ENCODE measurements around the gene DEPDC4. TPM values are rescaled to one million over a fixed set of nuclear protein-coding genes. Genes with fewer than 3 reads are reported as not detected.
"Not testable (repeated sequence)": the region's sequence is repeated elsewhere in the genome, so short reads cannot be mapped to it uniquely, and the experiment has no call there.

DEPDC4 gene
- total RNA-seq, 1 experiment from 2014 or later, result 2.0 TPM

DNA sequence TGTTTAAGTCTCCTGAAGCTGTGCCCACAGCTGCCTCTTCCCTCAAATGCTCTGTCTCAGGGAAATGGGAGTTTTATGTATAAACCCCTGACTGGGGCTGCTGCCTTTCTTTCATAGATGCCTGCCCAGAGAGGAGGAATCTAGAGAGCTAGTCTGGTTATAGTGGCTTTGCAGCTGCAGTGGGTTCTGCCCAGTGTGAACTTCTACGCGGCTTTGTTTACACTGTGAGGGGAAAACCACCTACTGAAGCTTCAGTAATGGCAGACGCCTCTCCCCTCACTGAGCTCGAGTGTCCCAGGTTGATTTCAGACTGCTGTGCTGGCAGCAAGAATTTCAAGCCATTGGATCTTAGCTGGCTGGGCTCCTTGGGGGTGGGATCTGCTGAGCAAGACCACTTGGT lies 37.0 kb upstream of the DEPDC4 start:
- POLR2A ChIA-PET (ENCODE audit: unreplicated experiment), result no interaction called here
- no TSS peak for BruUV-seq (replicated peaks)
- ATAC-seq, result no peak
- Histone ChIP-seq H4K20me1 (ENCODE audit: low read length) (no peaks in the 10 kb centered on the region), H3F3A (ENCODE audit: low read length, unreplicated experiment) (no peaks in the 10 kb centered on the region), H3K4me3 (ENCODE audit: low read length) (no peak overlapping the region), H3K27me3 (ENCODE audit: low read length) (no peaks in the 10 kb centered on the region), H3K27ac (ENCODE audit: low read length) (no peak overlapping the region), H3K79me2 (ENCODE audit: low read length) (no peaks in the 10 kb centered on the region), H3K9me3 (ENCODE audit: low read length) (no peaks in the 10 kb centered on the region), H3K9ac (ENCODE audit: low read length) (no peak overlapping the region), H3K4me2 (ENCODE audit: low read length) (no peak overlapping the region), H2AFZ (ENCODE audit: low read length) (no peak overlapping the region), H3K4me1 (ENCODE audit: insufficient read depth, low read length) (no peaks in the 10 kb centered on the region), H3K36me3 (ENCODE audit: low read depth, low read length) (peaks cover 19% of the 10 kb centered on the region), H3K9me2 (replicated peaks; ENCODE audit: low read length) (no peaks in the 10 kb centered on the region)
- no peak for DNase-seq
- CTCF ChIA-PET, result no interaction called here
- TF ChIP-seq EZH2phosphoT487 (IDR thresholded peaks at IDR 0.05; ENCODE audit: borderline replicate concordance, low read length), result no peak
- intact Hi-C loops (cut with micrococcal nuclease), result no loop called here

DNA sequence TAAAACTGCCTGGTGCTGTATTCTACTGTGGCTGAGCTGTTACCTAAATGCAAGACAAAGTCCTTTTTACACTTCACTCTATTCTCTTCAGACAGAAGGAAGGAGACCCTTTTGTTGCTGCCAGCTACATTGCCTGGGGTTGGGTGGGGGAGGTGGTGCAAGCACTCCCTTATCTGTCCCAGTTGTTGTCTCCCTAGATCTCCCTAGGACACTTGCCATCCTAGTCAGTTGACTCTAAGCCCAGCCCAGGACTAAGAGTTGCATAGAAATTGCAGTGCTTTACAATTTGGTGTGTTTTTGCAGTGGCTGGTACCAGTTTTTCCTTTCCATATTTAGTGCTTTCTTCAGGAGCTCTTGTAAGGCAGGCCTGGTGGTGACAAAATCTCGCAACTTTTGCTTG lies 35.2 kb upstream of the DEPDC4 start:
- Histone ChIP-seq H3K36me3 (ENCODE audit: low read depth, low read length) (peaks cover 28% of the 10 kb centered on the region), H3K4me3 (ENCODE audit: low read length) (no peak overlapping the region), H2AFZ (ENCODE audit: low read length) (no peak overlapping the region), H3K4me1 (ENCODE audit: insufficient read depth, low read length) (no peaks in the 10 kb centered on the region), H3K79me2 (ENCODE audit: low read length) (no peaks in the 10 kb centered on the region), H3K4me2 (ENCODE audit: low read length) (no peak overlapping the region), H3K9ac (ENCODE audit: low read length) (no peak overlapping the region), H3F3A (ENCODE audit: low read length, unreplicated experiment) (no peaks in the 10 kb centered on the region), H3K27me3 (ENCODE audit: low read length) (no peaks in the 10 kb centered on the region), H3K27ac (ENCODE audit: low read length) (no peak overlapping the region), H3K9me3 (ENCODE audit: low read length) (no peaks in the 10 kb centered on the region), H4K20me1 (ENCODE audit: low read length) (no peaks in the 10 kb centered on the region), H3K9me2 (replicated peaks; ENCODE audit: low read length) (no peaks in the 10 kb centered on the region)
- POLR2A ChIA-PET (ENCODE audit: unreplicated experiment), result no interaction called here
- no TSS peak for BruUV-seq (replicated peaks)
- TF ChIP-seq EZH2 (IDR thresholded peaks at IDR 0.05; ENCODE audit: low read length, unreplicated experiment), result no peak
- TF ChIP-seq, protein P1, sequence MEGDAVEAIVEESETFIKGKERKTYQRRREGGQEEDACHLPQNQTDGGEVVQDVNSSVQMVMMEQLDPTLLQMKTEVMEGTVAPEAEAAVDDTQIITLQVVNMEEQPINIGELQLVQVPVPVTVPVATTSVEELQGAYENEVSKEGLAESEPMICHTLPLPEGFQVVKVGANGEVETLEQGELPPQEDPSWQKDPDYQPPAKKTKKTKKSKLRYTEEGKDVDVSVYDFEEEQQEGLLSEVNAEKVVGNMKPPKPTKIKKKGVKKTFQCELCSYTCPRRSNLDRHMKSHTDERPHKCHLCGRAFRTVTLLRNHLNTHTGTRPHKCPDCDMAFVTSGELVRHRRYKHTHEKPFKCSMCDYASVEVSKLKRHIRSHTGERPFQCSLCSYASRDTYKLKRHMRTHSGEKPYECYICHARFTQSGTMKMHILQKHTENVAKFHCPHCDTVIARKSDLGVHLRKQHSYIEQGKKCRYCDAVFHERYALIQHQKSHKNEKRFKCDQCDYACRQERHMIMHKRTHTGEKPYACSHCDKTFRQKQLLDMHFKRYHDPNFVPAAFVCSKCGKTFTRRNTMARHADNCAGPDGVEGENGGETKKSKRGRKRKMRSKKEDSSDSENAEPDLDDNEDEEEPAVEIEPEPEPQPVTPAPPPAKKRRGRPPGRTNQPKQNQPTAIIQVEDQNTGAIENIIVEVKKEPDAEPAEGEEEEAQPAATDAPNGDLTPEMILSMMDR (conservative IDR thresholded peaks at IDR 0.05; ENCODE audit: low read depth, low read length), result no peak
- TF ChIP-seq EZH2phosphoT487 (IDR thresholded peaks at IDR 0.05; ENCODE audit: borderline replicate concordance, low read length), result no peak
- no peak for DNase-seq
- intact Hi-C loops (cut with micrococcal nuclease), result no loop called here
- CTCF ChIA-PET, result interaction anchor here (0.6 kb wide), 1 partner anchor 67 kb away, joined by 3 read pairs; no protein-coding TSS in a partner anchor
- ATAC-seq, result no peak

DNA sequence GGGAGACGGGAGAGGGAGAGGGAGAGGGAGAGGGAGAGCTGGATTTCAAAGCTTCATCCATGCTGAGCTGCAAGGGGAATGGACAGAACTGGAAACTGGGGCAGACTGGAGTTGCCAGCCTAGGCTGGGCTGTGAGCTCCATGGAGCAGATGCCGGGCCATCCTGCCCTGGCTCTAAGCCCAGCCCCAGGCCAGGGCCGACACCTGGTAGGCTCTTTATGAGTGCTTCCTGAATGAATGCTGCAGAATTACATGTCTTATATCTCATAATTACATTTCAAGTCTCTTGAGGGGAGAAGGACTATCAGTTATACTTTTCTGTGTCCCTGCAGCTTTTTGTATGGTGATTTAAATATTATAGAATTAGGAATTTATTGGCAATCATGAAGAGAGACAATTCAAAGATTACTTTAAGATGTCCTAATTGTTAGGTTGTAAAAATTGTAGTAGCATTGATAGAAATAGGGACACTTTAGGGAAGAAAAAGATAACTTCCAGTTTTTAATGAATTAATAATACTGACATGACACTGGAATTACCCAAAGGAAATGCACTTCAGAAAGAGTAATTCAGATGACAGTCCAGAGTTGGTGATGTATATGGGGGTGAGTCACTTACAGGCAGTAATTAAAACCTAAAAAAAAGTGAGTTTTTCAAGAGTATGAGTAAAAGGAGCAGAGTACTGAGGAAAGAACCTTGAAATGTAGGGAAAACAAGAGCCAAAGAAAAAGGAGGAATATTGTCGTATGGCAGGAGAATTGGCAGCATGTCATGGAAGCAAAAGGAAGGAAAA lies 29.1 kb upstream of the DEPDC4 start:
- DNase-seq (no peak), ATAC-seq (peak; percentile 75)
- ChIA-PET CTCF (no interaction called here), POLR2A (ENCODE audit: unreplicated experiment) (no interaction called here)
- Histone ChIP-seq H3K9ac (ENCODE audit: low read length) (no peak overlapping the region), H3K27ac (ENCODE audit: low read length) (no peak overlapping the region), H4K20me1 (ENCODE audit: low read length) (no peaks in the 10 kb centered on the region), H3K9me2 (replicated peaks; ENCODE audit: low read length) (no peaks in the 10 kb centered on the region), H3K36me3 (ENCODE audit: low read depth, low read length) (peaks cover 24% of the 10 kb centered on the region; the same call in 1 of the 2 replicates), H3K4me3 (ENCODE audit: low read length) (no peak overlapping the region), H3F3A (ENCODE audit: low read length, unreplicated experiment) (no peaks in the 10 kb centered on the region), H3K27me3 (ENCODE audit: low read length) (no peaks in the 10 kb centered on the region), H3K4me1 (ENCODE audit: insufficient read depth, low read length) (no peaks in the 10 kb centered on the region), H3K79me2 (ENCODE audit: low read length) (no peaks in the 10 kb centered on the region), H2AFZ (ENCODE audit: low read length) (no peak overlapping the region), H3K4me2 (ENCODE audit: low read length) (no peak overlapping the region), H3K9me3 (ENCODE audit: low read length) (no peaks in the 10 kb centered on the region)
- TF ChIP-seq EZH2 (IDR thresholded peaks at IDR 0.05; ENCODE audit: low read length, unreplicated experiment), result no peak
- TF ChIP-seq, protein P1 (conservative IDR thresholded peaks at IDR 0.05; ENCODE audit: low read depth, low read length), result no peak
- TF ChIP-seq EZH2phosphoT487 (IDR thresholded peaks at IDR 0.05; ENCODE audit: borderline replicate concordance, low read length), result no peak
- no TSS peak for BruUV-seq (replicated peaks)
- intact Hi-C loops (cut with micrococcal nuclease), result no loop called here

DNA sequence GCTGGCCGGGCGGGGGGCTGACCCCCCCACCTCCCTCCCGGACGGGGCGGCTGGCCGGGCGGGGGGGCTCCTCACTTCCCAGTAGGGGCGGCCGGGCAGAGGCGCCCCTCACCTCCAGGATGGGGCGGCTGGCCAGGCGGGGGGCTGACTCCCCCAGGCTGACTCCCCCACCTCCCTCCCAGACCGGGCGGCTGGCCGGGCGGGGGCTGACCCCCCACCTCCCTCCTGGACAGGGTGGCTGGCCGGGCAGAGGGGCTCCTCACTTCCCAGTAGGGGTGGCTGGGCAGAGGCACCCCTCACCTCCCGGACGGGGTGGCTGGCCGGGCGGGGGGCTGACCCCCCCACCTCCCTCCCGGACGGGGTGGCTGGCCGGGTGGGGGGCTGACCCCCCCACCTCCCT lies 27.5 kb upstream of the DEPDC4 start:
- H3K9ac ChIP-seq (ENCODE audit: low read length); H3K27me3 ChIP-seq (ENCODE audit: low read length); POLR2A ChIA-PET (ENCODE audit: unreplicated experiment); H2AFZ ChIP-seq (ENCODE audit: low read length); H3K4me2 ChIP-seq (ENCODE audit: low read length); H4K20me1 ChIP-seq (ENCODE audit: low read length); H3K27ac ChIP-seq (ENCODE audit: low read length); H3F3A ChIP-seq (ENCODE audit: low read length, unreplicated experiment); BruUV-seq (replicated peaks); DNase-seq; H3K9me3 ChIP-seq (ENCODE audit: low read length); H3K4me1 ChIP-seq (ENCODE audit: insufficient read depth, low read length); H3K4me3 ChIP-seq (ENCODE audit: low read length); CTCF ChIA-PET; intact Hi-C loops (cut with micrococcal nuclease); H3K79me2 ChIP-seq (ENCODE audit: low read length); H3K9me2 ChIP-seq (replicated peaks; ENCODE audit: low read length); ATAC-seq: not testable (repeated sequence)
- H3K36me3 ChIP-seq (ENCODE audit: low read depth, low read length), result peaks cover 18% of the 10 kb centered on the region; the same call in 1 of the 2 replicates
